Thyroid gland (tissue), 4 donors: Measurements from ENCODE around the gene APLP2. TPM values are rescaled to one million over a fixed set of nuclear protein-coding genes. Genes with fewer than 3 reads are reported as not detected.

ENCODE experiments used
- DNase-seq, 2 donors: peaks; one replicate each; pipeline ENCODE4 v3.0.0-alpha.2; 2019
- H3K27ac ChIP-seq, 3 donors: fragments of 200-600 bp; sonication (generic); 1 replicate in 2 of 3; 2 replicates in 1 of 3; pipeline ENCODE4 v1.5.1; 2016 to 2019; ENCODE audit warnings: mild to moderate bottlenecking in 1 of 3, moderate library complexity in 1 of 3
- H3K27me3 ChIP-seq: fragments of 200-600 bp; sonication (generic); one replicate; pipeline ENCODE4 v1.5.1; 2019
- H3K36me3 ChIP-seq, 2 donors: fragments of 200-600 bp; sonication (generic); one replicate each; pipeline ENCODE4 v1.5.1; 2016 to 2019
- H3K4me1 ChIP-seq, 2 donors: fragments of 200-600 bp; sonication (generic); one replicate each; pipeline ENCODE4 v1.5.1; 2017 to 2019
- H3K4me3 ChIP-seq, 3 donors: fragments of 200-600 bp; sonication (generic); replicated peaks in 1 of 3; 1 replicate in 2 of 3; 2 replicates in 1 of 3; pipeline ENCODE4 v1.5.1; 2016; ENCODE audit warnings: mild to moderate bottlenecking in 1 of 3
- H3K9me3 ChIP-seq: fragments of 200-600 bp; sonication (generic); one replicate; pipeline ENCODE4 v1.5.1; 2017
- CTCF ChIP-seq, 6 experiments: fragments of 200-600 bp in 3 of 6; fragments of 450-650 bp in 3 of 6; sonication (generic) in 3 of 6; IDR thresholded peaks; one replicate each; pipeline ENCODE4 v1.5.1; 2016 to 2019; ENCODE audit warnings: antibody characterized with exemption in 6 of 6, mild to moderate bottlenecking in 2 of 6, inconsistent platforms in 1 of 6, moderate library complexity in 1 of 6
- POLR2A ChIP-seq, 2 donors: fragments of 450-650 bp; IDR thresholded peaks; one replicate each; pipeline ENCODE4 v1.6.1; 2017; ENCODE audit warnings: antibody characterized with exemption in 2 of 2, mild to moderate bottlenecking in 2 of 2, moderate library complexity in 1 of 2
- WGBS, 2 donors: methylation state at CpG; one replicate each; pipeline ENCODE4 v1.1.5; 2017; 5-methylcytosine and 5-hydroxymethylcytosine counted together
- intact Hi-C: fragments of 100-400 bp; cut with DNase I; formaldehyde crosslinking; loops from one replicate; pipeline ENCODE4 v1.15.1; 2023
- total RNA-seq, 4 donors: library from RNA; depleted of rRNA; stranded (reverse); fragments of >200 nt; gene quantifications; one replicate each; pipeline ENCODE4 v1.2.3, GENCODE V29; 2016

Gene APLP2
- total RNA-seq, 4 donors from 2014 or later, result 782 to 1,078 (median 902) TPM

GRCh38 chr11:130051082-130051481, 18.6 kb upstream of the APLP2 start:
- Histone ChIP-seq H3K27ac (no peak overlapping the region), H3K36me3 (no peaks in the 10 kb centered on the region), H3K9me3 (no peaks in the 10 kb centered on the region), H3K4me1 (peaks cover 4 to 6% of the 10 kb centered on the region in 2 donors), H3K4me3 (no peak overlapping the region), H3K27me3 (no peaks in the 10 kb centered on the region)
- intact Hi-C loops, result no loop called here
- 80 to 88% methylated on average over 1 of the region's 1 CpG for WGBS, 2 donors
- no peak for TF ChIP-seq POLR2A (IDR thresholded peaks at IDR 0.05)
- no peak for TF ChIP-seq CTCF (IDR thresholded peaks at IDR 0.05)
- DNase-seq, result no peak

GRCh38 chr11:130052567-130052966, 17.1 kb upstream of the APLP2 start:
- Histone ChIP-seq H3K36me3 (no peaks in the 10 kb centered on the region), H3K27me3 (no peaks in the 10 kb centered on the region), H3K4me1 (peaks cover 4 to 6% of the 10 kb centered on the region in 2 donors), H3K4me3 (no peak overlapping the region), H3K27ac (no peak overlapping the region), H3K9me3 (no peaks in the 10 kb centered on the region)
- DNase-seq, result no peak
- TF ChIP-seq POLR2A (IDR thresholded peaks at IDR 0.05), result no peak
- TF ChIP-seq CTCF (IDR thresholded peaks at IDR 0.05), result no peak
- 82 to 86% methylated on average over 3 of the region's 3 CpGs for WGBS, 2 donors
- intact Hi-C loops, result no loop called here

DNA sequence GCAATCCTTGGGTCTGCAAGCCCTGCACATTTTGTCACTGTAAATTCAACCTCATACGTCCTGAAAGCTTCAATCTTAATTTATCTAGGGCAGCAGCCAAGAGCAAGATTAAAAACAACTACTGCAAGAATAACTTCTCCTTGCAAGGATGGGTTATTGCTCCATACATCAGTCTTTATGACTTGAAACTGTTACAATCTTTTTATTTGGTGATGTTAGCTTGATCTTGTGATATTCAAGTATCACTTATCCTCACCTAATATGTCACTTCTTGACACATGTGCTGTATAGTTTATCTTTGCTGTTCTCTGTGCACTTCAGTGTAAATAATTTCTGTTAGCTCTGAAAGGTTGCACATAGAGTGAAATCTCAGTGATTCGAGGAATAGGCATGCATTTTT, 14.7 kb upstream of the APLP2 start:
- Histone ChIP-seq H3K27ac (no peak overlapping the region), H3K4me1 (peaks cover 3 to 6% of the 10 kb centered on the region in 2 donors), H3K9me3 (no peaks in the 10 kb centered on the region), H3K36me3 (no peaks in the 10 kb centered on the region), H3K4me3 (no peak overlapping the region), H3K27me3 (no peaks in the 10 kb centered on the region)
- WGBS, 2 donors, result 38 to 45% methylated on average over 2 of the region's 2 CpGs
- intact Hi-C loops, result no loop called here
- no peak for DNase-seq
- TF ChIP-seq CTCF (IDR thresholded peaks at IDR 0.05), result no peak
- no peak for TF ChIP-seq POLR2A (IDR thresholded peaks at IDR 0.05)

DNA sequence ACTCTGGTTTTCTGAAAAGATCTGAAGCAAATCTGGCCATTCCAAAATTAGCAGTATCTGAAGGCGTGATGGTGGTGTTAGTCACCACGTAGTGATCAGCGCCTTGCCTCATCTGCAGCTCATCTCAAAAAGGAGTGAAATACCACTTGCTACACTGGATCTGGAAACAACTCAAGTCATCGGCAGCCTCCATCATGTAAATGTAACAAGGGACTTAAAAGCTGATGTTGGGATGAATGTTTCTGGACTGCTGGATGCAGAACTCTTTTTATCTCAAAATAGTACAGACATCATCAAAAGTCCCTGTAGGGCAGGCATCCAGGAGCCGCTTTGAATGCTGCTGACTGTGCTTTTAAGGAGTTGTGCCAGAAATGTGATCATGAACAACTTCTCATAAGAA, 14.1 kb upstream of the APLP2 start:
- peaks cover 0 to 1% of the 10 kb centered on the region in 2 donors for H3K4me1 ChIP-seq
- H3K4me3 ChIP-seq, result no peak overlapping the region
- DNase-seq, result peak in 1 of 2 donors; percentile 11
- H3K27ac ChIP-seq, result no peak overlapping the region
- H3K27me3 ChIP-seq, result no peaks in the 10 kb centered on the region
- H3K36me3 ChIP-seq, result no peaks in the 10 kb centered on the region
- WGBS, 2 donors, result 72 to 79% methylated on average over 5 of the region's 5 CpGs
- TF ChIP-seq CTCF (IDR thresholded peaks at IDR 0.05), result no peak
- no peak for TF ChIP-seq POLR2A (IDR thresholded peaks at IDR 0.05)
- no peaks in the 10 kb centered on the region for H3K9me3 ChIP-seq
- intact Hi-C loops, result no loop called here

DNA sequence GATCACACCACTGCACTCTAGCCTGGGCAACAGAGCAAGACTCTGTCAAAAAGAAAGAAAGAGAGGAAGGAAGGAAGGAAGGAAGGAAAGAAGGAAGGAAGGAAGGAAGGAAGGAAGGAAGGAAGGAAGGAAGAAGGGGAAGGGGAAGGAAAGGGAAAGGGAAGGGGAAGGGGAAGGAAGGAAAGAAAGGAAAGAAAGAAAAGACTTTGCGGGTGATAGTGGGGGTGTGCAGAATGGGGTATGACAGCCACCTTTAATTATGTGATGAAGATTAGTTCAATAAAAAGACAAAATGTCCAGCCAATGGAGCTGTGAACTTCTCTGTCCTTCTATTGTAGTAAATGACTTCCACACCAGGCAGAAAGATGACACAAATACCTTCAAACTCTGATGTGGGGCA, 8.7 kb upstream of the APLP2 start:
- WGBS, 2 donors, result 92 to 94% methylated on average over 1 of the region's 1 CpG
- Histone ChIP-seq H3K27ac (no peak overlapping the region), H3K4me1 (peaks cover 4 to 14% of the 10 kb centered on the region in 2 donors), H3K27me3 (no peaks in the 10 kb centered on the region), H3K9me3 (no peaks in the 10 kb centered on the region), H3K4me3 (no peak overlapping the region), H3K36me3 (no peaks in the 10 kb centered on the region)
- intact Hi-C loops, result no loop called here
- no peak for DNase-seq
- TF ChIP-seq POLR2A (IDR thresholded peaks at IDR 0.05) (no peak), CTCF (IDR thresholded peaks at IDR 0.05) (no peak)
